BLaER1 (cell line): Measurements from ENCODE around the gene PLEKHO2.

Experiments used
- H3K27ac ChIP-seq: shearing (Covaris generic); formaldehyde crosslinking; 2 replicates; pipeline ENCODE4 v1.8.1; 2022
- H3K27me3 ChIP-seq: shearing (Covaris generic); formaldehyde crosslinking; 2 replicates; pipeline ENCODE4 v1.8.1; 2022
- H3K36me3 ChIP-seq: shearing (Covaris generic); formaldehyde crosslinking; 2 replicates; pipeline ENCODE4 v1.8.1; 2022
- H3K4me1 ChIP-seq: shearing (Covaris generic); formaldehyde crosslinking; 2 replicates; pipeline ENCODE4 v1.8.1; 2022
- H3K4me2 ChIP-seq: shearing (Covaris generic); formaldehyde crosslinking; 2 replicates; pipeline ENCODE4 v1.8.1; 2022
- H3K4me3 ChIP-seq: shearing (Covaris generic); formaldehyde crosslinking; 2 replicates; pipeline ENCODE4 v1.8.1; 2022
- H3K9ac ChIP-seq: shearing (Covaris generic); formaldehyde crosslinking; 2 replicates; pipeline ENCODE4 v1.8.1; 2022
- H3K9me3 ChIP-seq: shearing (Covaris generic); formaldehyde crosslinking; 2 replicates; pipeline ENCODE4 v1.8.1; 2022
- H4K20me1 ChIP-seq: shearing (Covaris generic); formaldehyde crosslinking; 2 replicates; pipeline ENCODE4 v1.8.1; 2022
- Cebpa-rat ChIP-seq: shearing (Covaris generic); IDR thresholded peaks from 2 replicates; pipeline ENCODE4 v1.8.1; 2022

Gene PLEKHO2

GRCh38 chr15:64854526-64854925 lies 12.8 kb downstream of the PLEKHO2 start:
- no peak for TF ChIP-seq Cebpa-rat
- H3K36me3 ChIP-seq = peaks cover 90% of the 10 kb centered on the region
- no peak overlapping the region for H3K9ac ChIP-seq
- H3K4me1 ChIP-seq = peaks cover 58% of the 10 kb centered on the region
- no peaks in the 10 kb centered on the region for H3K27me3 ChIP-seq
- peaks cover 66% of the 10 kb centered on the region for H4K20me1 ChIP-seq
- H3K4me3 ChIP-seq = no peak overlapping the region
- 0 out of 2 replicates have a peak overlapping the region, but pooled peaks have one; percentile 62 for H3K4me2 ChIP-seq
- H3K27ac ChIP-seq = no peak overlapping the region
- no peaks in the 10 kb centered on the region for H3K9me3 ChIP-seq

GRCh38 chr15:64855205-64855975 lies 13.7 kb downstream of the PLEKHO2 start:
- Histone ChIP-seq H3K36me3 (peaks cover 90% of the 10 kb centered on the region), H3K4me3 (no peak overlapping the region), H3K9me3 (no peaks in the 10 kb centered on the region), H4K20me1 (peaks cover 66% of the 10 kb centered on the region), H3K4me2 (peak overlapping the region; percentile 62), H3K4me1 (peaks cover 53% of the 10 kb centered on the region), H3K27me3 (no peaks in the 10 kb centered on the region), H3K9ac (peak overlapping the region; percentile 57), H3K27ac (peak overlapping the region; percentile 62)
- no peak for TF ChIP-seq Cebpa-rat

GRCh38 chr15:64856429-64857145 lies 14.9 kb downstream of the PLEKHO2 start:
- Histone ChIP-seq H3K9ac (peak overlapping the region; percentile 57), H3K4me2 (peak overlapping the region; percentile 62)

GRCh38 chr15:64857421-64857820 lies 15.7 kb downstream of the PLEKHO2 start:
- peak overlapping the region; percentile 62 for H3K4me2 ChIP-seq
- H3K9ac ChIP-seq = peak overlapping the region; percentile 54
- H3K4me3 ChIP-seq = no peak overlapping the region
- H3K4me1 ChIP-seq = peaks cover 62% of the 10 kb centered on the region
- H4K20me1 ChIP-seq = peaks cover 51% of the 10 kb centered on the region
- TF ChIP-seq Cebpa-rat = no peak
- no peaks in the 10 kb centered on the region for H3K27me3 ChIP-seq
- peak overlapping the region; percentile 62 for H3K27ac ChIP-seq
- H3K36me3 ChIP-seq = peaks cover 90% of the 10 kb centered on the region
- H3K9me3 ChIP-seq = no peaks in the 10 kb centered on the region

More at GRCh38 chr15:64856429-64857145, 14.9 kb downstream of the PLEKHO2 start:
- no peak overlapping the region for H3K4me3 ChIP-seq
- peaks cover 55% of the 10 kb centered on the region for H4K20me1 ChIP-seq
- no peaks in the 10 kb centered on the region for H3K9me3 ChIP-seq
- TF ChIP-seq Cebpa-rat = no peak
- H3K4me1 ChIP-seq = peaks cover 54% of the 10 kb centered on the region
- peak overlapping the region; percentile 62 for H3K27ac ChIP-seq
- H3K36me3 ChIP-seq = peaks cover 90% of the 10 kb centered on the region
- no peaks in the 10 kb centered on the region for H3K27me3 ChIP-seq

- Histone ChIP-seq H3K36me3 (peaks cover 83% of the 10 kb centered on the region), H3K27me3 (no peaks in the 10 kb centered on the region), H3K27ac (peak overlapping the region; percentile 62), H4K20me1 (peaks cover 51% of the 10 kb centered on the region), H3K4me2 (peak overlapping the region; percentile 62), H3K4me1 (peaks cover 69% of the 10 kb centered on the region), H3K4me3 (no peak overlapping the region), H3K9me3 (no peaks in the 10 kb centered on the region), H3K9ac (peak overlapping the region; percentile 54; the same call in 1 of the 2 replicates)
- TF ChIP-seq Cebpa-rat = no peak
Observed at GRCh38 chr15:64858021-64858575, 16.4 kb downstream of the PLEKHO2 start.

GRCh38 chr15:64859226-64859625 lies 17.5 kb downstream of the PLEKHO2 start:
- peaks cover 50% of the 10 kb centered on the region for H4K20me1 ChIP-seq
- H3K4me1 ChIP-seq = peaks cover 80% of the 10 kb centered on the region
- no peaks in the 10 kb centered on the region for H3K9me3 ChIP-seq
- no peak overlapping the region for H3K4me2 ChIP-seq
- H3K27me3 ChIP-seq = no peaks in the 10 kb centered on the region
- no peak for TF ChIP-seq Cebpa-rat
- no peak overlapping the region for H3K4me3 ChIP-seq
- no peak overlapping the region; the same call in 1 of the 2 replicates for H3K27ac ChIP-seq
- H3K9ac ChIP-seq = no peak overlapping the region
- peaks cover 72% of the 10 kb centered on the region for H3K36me3 ChIP-seq

- H3K36me3 ChIP-seq = peaks cover 51% of the 10 kb centered on the region
- peak overlapping the region; percentile 55; the same call in 1 of the 2 replicates for H3K27ac ChIP-seq
- no peaks in the 10 kb centered on the region for H3K27me3 ChIP-seq
- no peak for TF ChIP-seq Cebpa-rat
- peak overlapping the region; percentile 93 for H3K4me2 ChIP-seq
- H4K20me1 ChIP-seq = peaks cover 50% of the 10 kb centered on the region
- no peaks in the 10 kb centered on the region for H3K9me3 ChIP-seq
- no peak overlapping the region for H3K4me3 ChIP-seq
- no peak overlapping the region for H3K9ac ChIP-seq
- peaks cover 81% of the 10 kb centered on the region for H3K4me1 ChIP-seq
Observed at GRCh38 chr15:64861331-64861730, 19.6 kb downstream of the PLEKHO2 start.

- no peaks in the 10 kb centered on the region for H3K9me3 ChIP-seq
- H3K36me3 ChIP-seq = peaks cover 48% of the 10 kb centered on the region
- peak overlapping the region; percentile 93 for H3K4me2 ChIP-seq
- H3K27me3 ChIP-seq = no peaks in the 10 kb centered on the region
- H3K9ac ChIP-seq = no peak overlapping the region
- no peak overlapping the region for H3K4me3 ChIP-seq
- peaks cover 44% of the 10 kb centered on the region for H4K20me1 ChIP-seq
- H3K4me1 ChIP-seq = peaks cover 81% of the 10 kb centered on the region
- no peak for TF ChIP-seq Cebpa-rat
- peak overlapping the region; percentile 55; the same call in 1 of the 2 replicates for H3K27ac ChIP-seq
Observed at GRCh38 chr15:64861960-64862359, 20.2 kb downstream of the PLEKHO2 start.

- H4K20me1 ChIP-seq = peaks cover 40% of the 10 kb centered on the region
- H3K9me3 ChIP-seq = no peaks in the 10 kb centered on the region
- TF ChIP-seq Cebpa-rat = no peak
- H3K9ac ChIP-seq = no peak overlapping the region
- H3K36me3 ChIP-seq = peaks cover 48% of the 10 kb centered on the region
- H3K4me1 ChIP-seq = peaks cover 81% of the 10 kb centered on the region
- peak overlapping the region; percentile 93 for H3K4me2 ChIP-seq
- H3K4me3 ChIP-seq = no peak overlapping the region
- H3K27me3 ChIP-seq = no peaks in the 10 kb centered on the region
- peak overlapping the region; percentile 55; the same call in 1 of the 2 replicates for H3K27ac ChIP-seq
Observed at GRCh38 chr15:64862408-64862807, 20.7 kb downstream of the PLEKHO2 start.
